Panc1 (cell line): ENCODE data around the gene SDF2L1. TPM values are rescaled to one million over a fixed set of nuclear protein-coding genes. Genes with fewer than 3 reads are reported as not detected.

Experiments
- ATAC-seq: fragments of 200-7000 bp; cut with Tn5 transposase; 2 replicates; pipeline ENCODE4 v1.9.1; 2020; ENCODE audit warnings: mild to moderate bottlenecking, moderate library complexity
- BruUV-seq: library from RNA; stranded (reverse); fragments of 400-500 nt; replicated peaks from 2 replicates; lab custom pipeline; 2021; lab: Mats Ljungman, UMichigan
- CTCF ChIA-PET: fragments of 300-600 bp; sonication (Branson Sonifier 250); formaldehyde crosslinking; loops from one replicate; lab custom pipeline; 2022; ENCODE audit warnings: antibody characterized with exemption; lab: Charles Lee
- POLR2A ChIA-PET: fragments of 300-600 bp; sonication (Branson Sonifier 250); formaldehyde crosslinking; loops from one replicate; lab custom pipeline; 2022; ENCODE audit warnings: antibody characterized with exemption; lab: Charles Lee
- DNase-seq: peaks from one replicate; pipeline ENCODE4 v3.0.0-alpha.2; 2010; ENCODE audit warnings: low read depth, low spot score
- H3K27ac ChIP-seq: 2 replicates; pipeline ENCODE4 v1.5.1; 2011; ENCODE audit warnings: mild to moderate bottlenecking, low read length, inconsistent platforms
- H3K27me3 ChIP-seq: fragments of 200-500 bp; sonication (Bioruptor generic); 2 replicates; pipeline ENCODE4 v1.6.0; 2014; ENCODE audit warnings: low read length, inconsistent platforms; ENCODE audit not compliant: control insufficient read depth, insufficient read depth
- H3K36me3 ChIP-seq: fragments of 200-500 bp; sonication (Bioruptor generic); 2 replicates; pipeline ENCODE4 v1.5.1; 2014; ENCODE audit warnings: inconsistent platforms, mild to moderate bottlenecking, low read length, moderate library complexity; ENCODE audit not compliant: control insufficient read depth, insufficient read depth
- H3K4me1 ChIP-seq: 2 replicates; pipeline ENCODE4 v1.5.1; 2011; ENCODE audit warnings: inconsistent platforms, mild to moderate bottlenecking, low read length, moderate library complexity; ENCODE audit not compliant: control insufficient read depth, insufficient read depth
- H3K4me3 ChIP-seq, 2 experiments: 2 replicates each; pipeline ENCODE4 v1.5.1; 2011 to 2012; ENCODE audit warnings: low read depth in 2 of 2, low read length in 2 of 2, mild to moderate bottlenecking in 2 of 2, inconsistent platforms in 1 of 2, moderate library complexity in 1 of 2
- H3K9me3 ChIP-seq: fragments of 200-500 bp; sonication (Bioruptor generic); 2 replicates; pipeline ENCODE4 v1.5.1; 2014; ENCODE audit warnings: low read depth, mild to moderate bottlenecking, inconsistent platforms, low read length, moderate library complexity; ENCODE audit not compliant: control insufficient read depth, insufficient read depth
- POLR2AphosphoS5 ChIP-seq: IDR thresholded peaks from 2 replicates; pipeline ENCODE4 v1.6.1; 2012; ENCODE audit warnings: mild to moderate bottlenecking, low read depth, low read length, moderate library complexity
- REST ChIP-seq, 2 experiments: IDR thresholded peaks; 2 replicates each; pipeline ENCODE4 v1.6.1; 2011 to 2012; ENCODE audit warnings: low read depth in 2 of 2, control low read depth in 1 of 2, low read length in 1 of 2, mild to moderate bottlenecking in 1 of 2, moderate library complexity in 1 of 2; ENCODE audit not compliant: insufficient read depth in 1 of 2
- SIN3A ChIP-seq: IDR thresholded peaks from 2 replicates; pipeline ENCODE4 v1.6.1; 2012; ENCODE audit warnings: low read depth, mild to moderate bottlenecking, low read length, moderate library complexity, borderline replicate concordance; ENCODE audit not compliant: insufficient read depth
- TCF7L2 ChIP-seq: IDR thresholded peaks from 2 replicates; pipeline ENCODE4 v1.6.1; 2011; ENCODE audit warnings: mild to moderate bottlenecking, low read depth, low read length, inconsistent platforms
- in situ Hi-C: cut with HindIII; loops from 2 replicates; pipeline ENCODE4 v1.10.0; 2016; ENCODE audit warnings: low sequenced_read_pairs, low pct_unique_long_range_greater_than_20kb
- intact Hi-C: fragments of 100-400 bp; cut with micrococcal nuclease; formaldehyde crosslinking; loops from one replicate; pipeline ENCODE4 v1.10.0; 2022; ENCODE audit not compliant: unreplicated experiment
- total RNA-seq: library from RNA; stranded (reverse); gene quantifications from one replicate; pipeline ENCODE4 v1.2.1, GENCODE V29; 2021; ENCODE audit not compliant: unreplicated experiment
- TF ChIP-seq, protein P1 (sequence below): fragments of 450-650 bp; IDR thresholded peaks from 2 replicates; pipeline ENCODE4 v1.5.1; 2017; ENCODE audit warnings: mild to moderate bottlenecking

Gene SDF2L1
- total RNA-seq, 1 experiment from 2014 or later, result 66.0 TPM

DNA sequence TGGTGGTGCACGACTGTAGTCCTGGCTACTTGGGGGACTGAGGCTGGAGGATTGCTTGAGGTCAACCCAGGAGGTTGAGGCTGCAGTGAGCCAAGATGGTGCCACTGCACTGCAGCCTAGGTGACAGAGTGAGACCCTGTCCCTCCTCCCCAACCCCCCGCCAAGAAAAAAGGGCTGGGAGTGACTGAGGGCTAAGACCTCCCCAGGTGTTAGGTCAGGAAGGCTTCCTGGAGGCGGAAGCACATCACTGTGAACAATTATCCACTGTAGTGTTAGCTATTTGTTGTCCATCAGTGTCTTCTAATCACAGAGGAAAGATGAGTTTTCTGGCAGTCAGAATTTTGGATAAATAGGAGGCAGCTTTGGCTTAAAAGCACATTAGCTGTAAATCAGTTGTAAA, 21.1 kb upstream of the SDF2L1 start:
- ChIA-PET POLR2A (interaction anchor here (0.6 kb wide), 1 partner anchor 10 kb away, joined by 3 read pairs; no protein-coding TSS in a partner anchor), CTCF (no interaction called here)
- DNase-seq (no peak), ATAC-seq (no peak)
- no peak overlapping the region for H3K4me3 ChIP-seq
- peaks cover 53% of the 10 kb centered on the region for H3K4me1 ChIP-seq
- intact Hi-C loops, result no loop called here
- TF ChIP-seq, protein P1, sequence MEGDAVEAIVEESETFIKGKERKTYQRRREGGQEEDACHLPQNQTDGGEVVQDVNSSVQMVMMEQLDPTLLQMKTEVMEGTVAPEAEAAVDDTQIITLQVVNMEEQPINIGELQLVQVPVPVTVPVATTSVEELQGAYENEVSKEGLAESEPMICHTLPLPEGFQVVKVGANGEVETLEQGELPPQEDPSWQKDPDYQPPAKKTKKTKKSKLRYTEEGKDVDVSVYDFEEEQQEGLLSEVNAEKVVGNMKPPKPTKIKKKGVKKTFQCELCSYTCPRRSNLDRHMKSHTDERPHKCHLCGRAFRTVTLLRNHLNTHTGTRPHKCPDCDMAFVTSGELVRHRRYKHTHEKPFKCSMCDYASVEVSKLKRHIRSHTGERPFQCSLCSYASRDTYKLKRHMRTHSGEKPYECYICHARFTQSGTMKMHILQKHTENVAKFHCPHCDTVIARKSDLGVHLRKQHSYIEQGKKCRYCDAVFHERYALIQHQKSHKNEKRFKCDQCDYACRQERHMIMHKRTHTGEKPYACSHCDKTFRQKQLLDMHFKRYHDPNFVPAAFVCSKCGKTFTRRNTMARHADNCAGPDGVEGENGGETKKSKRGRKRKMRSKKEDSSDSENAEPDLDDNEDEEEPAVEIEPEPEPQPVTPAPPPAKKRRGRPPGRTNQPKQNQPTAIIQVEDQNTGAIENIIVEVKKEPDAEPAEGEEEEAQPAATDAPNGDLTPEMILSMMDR, result no peak
- TF ChIP-seq SIN3A, result no peak
- no peak for TF ChIP-seq POLR2AphosphoS5
- TF ChIP-seq TCF7L2, result no peak
- no peak for TF ChIP-seq REST (IDR thresholded peaks at IDR 0.05; ENCODE audit: insufficient read depth in 1 of 2, low read depth in 2 of 2, low read length in 1 of 2)
- BruUV-seq, result no TSS peak
- in situ Hi-C loops, result no loop called here
- no peak overlapping the region for H3K27ac ChIP-seq
- H3K36me3 ChIP-seq, result no peaks in the 10 kb centered on the region; the same call in 1 of the 2 replicates
- no peaks in the 10 kb centered on the region for H3K27me3 ChIP-seq
- H3K9me3 ChIP-seq, result no peaks in the 10 kb centered on the region

DNA sequence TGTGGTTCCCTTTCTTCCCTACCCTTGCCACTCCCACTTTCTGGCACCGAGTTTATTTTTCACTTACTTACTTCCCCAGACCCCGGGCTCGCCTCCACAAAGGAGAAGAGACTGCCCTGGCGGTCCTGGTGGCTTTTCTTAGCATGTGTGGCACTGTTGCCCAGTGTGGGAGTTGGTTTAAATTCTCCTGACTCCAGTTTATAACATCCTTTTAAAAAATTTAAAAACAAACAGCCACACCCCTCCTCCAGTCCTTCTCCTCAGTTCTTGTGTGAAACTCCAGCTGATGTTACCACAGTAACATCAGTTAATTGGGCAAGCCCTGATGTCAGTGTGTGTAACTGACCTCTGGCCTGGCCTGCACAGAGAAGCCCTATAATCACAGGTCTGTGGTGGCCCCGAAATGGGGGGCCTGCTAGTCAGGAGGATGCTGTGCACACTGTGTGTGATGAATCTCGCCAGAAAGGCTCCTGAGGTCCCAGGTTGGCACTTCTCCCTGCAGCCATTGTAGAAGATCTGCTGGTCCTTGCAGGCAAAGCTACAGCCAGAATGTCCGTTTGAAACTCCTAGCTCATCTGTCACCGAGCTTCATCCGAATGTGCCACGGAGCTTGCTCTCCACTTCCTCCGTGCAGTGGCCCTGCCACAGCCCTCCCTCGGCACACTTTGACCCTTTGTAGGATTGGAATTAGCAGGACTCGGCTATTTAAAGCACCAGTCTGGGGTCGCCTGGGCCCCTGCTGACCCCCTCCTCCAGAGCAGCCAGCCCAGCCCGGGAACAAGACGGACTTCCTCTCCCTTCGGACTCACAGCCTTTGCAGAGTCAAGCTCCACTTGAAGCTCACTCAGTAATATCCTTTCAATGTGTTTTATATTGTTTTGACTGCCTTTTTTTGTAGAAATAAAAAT, 19.8 kb upstream of the SDF2L1 start:
- Histone ChIP-seq H3K9me3 (no peaks in the 10 kb centered on the region), H3K36me3 (no peaks in the 10 kb centered on the region; the same call in 1 of the 2 replicates), H3K27me3 (no peaks in the 10 kb centered on the region), H3K27ac (peak overlapping the region; percentile 54), H3K4me3 (no peak overlapping the region), H3K4me1 (peaks cover 63% of the 10 kb centered on the region)
- BruUV-seq, result TSS peak; percentile 59
- intact Hi-C loops (no loop called here), in situ Hi-C loops (no loop called here)
- ATAC-seq (no peak), DNase-seq (no peak)
- CTCF ChIA-PET, result interaction anchor here (1.0 kb wide), 1 partner anchor 25 kb away, joined by 4 read pairs; no protein-coding TSS in a partner anchor
- POLR2A ChIA-PET, result no interaction called here
- TF ChIP-seq, protein P1, result no peak
- no peak for TF ChIP-seq TCF7L2
- TF ChIP-seq REST (IDR thresholded peaks at IDR 0.05; ENCODE audit: insufficient read depth in 1 of 2, low read depth in 2 of 2, low read length in 1 of 2), result no peak
- no peak for TF ChIP-seq SIN3A
- no peak for TF ChIP-seq POLR2AphosphoS5
